Endothelial cell (in vitro differentiated cells): ENCODE measurements around the gene MRPL24. TPM values are rescaled to one million over a fixed set of nuclear protein-coding genes. Genes with fewer than 3 reads are reported as not detected.
A peak's percentile ranks its signal among the peaks of the same experiment; 100 is the strongest.

Experiments
- DNase-seq: peaks from one replicate; pipeline ENCODE4 v3.0.0; 2021; ENCODE audit warnings: low spot score
- H3K27ac Mint-ChIP-seq: one replicate; pipeline ENCODE4 v1.8.0; 2021; ENCODE audit warnings: mixed read lengths, inconsistent platforms; ENCODE audit not compliant: unreplicated experiment
- H3K27me3 Mint-ChIP-seq: one replicate; pipeline ENCODE4 v1.8.0; 2021; ENCODE audit warnings: mild to moderate bottlenecking, moderate library complexity, mixed read lengths, inconsistent platforms; ENCODE audit not compliant: unreplicated experiment
- H3K36me3 Mint-ChIP-seq: one replicate; pipeline ENCODE4 v1.8.0; 2021; ENCODE audit warnings: mild to moderate bottlenecking, low read depth, mixed read lengths, inconsistent platforms; ENCODE audit not compliant: unreplicated experiment
- H3K4me1 Mint-ChIP-seq: one replicate; pipeline ENCODE4 v1.8.0; 2021; ENCODE audit warnings: mild to moderate bottlenecking, mixed read lengths, inconsistent platforms; ENCODE audit not compliant: unreplicated experiment
- H3K4me3 Mint-ChIP-seq: one replicate; pipeline ENCODE4 v1.8.0; 2021; ENCODE audit warnings: mild to moderate bottlenecking, mixed read lengths, inconsistent platforms; ENCODE audit not compliant: unreplicated experiment
- H3K9me3 Mint-ChIP-seq: one replicate; pipeline ENCODE4 v1.8.0; 2021; ENCODE audit warnings: mixed read lengths, inconsistent platforms; ENCODE audit not compliant: unreplicated experiment
- total RNA-seq: library from RNA; stranded (reverse); fragmentation: NEBNext Ultra II Directional; extraction: Animal tissue kit (Norgen Biotek cat#: 25700); gene quantifications from one replicate; pipeline ENCODE4 v1.2.1, GENCODE V29; 2021; ENCODE audit not compliant: unreplicated experiment
- TF ChIP-seq, protein P1 (sequence below): fragments of 200-600 bp; sonication (generic); IDR thresholded peaks from one replicate; pipeline ENCODE4 v1.5.0; 2021; ENCODE audit warnings: antibody characterized with exemption; ENCODE audit not compliant: unreplicated experiment

MRPL24 gene
- total RNA-seq, 1 donor from 2014 or later: 26.7 TPM

DNA sequence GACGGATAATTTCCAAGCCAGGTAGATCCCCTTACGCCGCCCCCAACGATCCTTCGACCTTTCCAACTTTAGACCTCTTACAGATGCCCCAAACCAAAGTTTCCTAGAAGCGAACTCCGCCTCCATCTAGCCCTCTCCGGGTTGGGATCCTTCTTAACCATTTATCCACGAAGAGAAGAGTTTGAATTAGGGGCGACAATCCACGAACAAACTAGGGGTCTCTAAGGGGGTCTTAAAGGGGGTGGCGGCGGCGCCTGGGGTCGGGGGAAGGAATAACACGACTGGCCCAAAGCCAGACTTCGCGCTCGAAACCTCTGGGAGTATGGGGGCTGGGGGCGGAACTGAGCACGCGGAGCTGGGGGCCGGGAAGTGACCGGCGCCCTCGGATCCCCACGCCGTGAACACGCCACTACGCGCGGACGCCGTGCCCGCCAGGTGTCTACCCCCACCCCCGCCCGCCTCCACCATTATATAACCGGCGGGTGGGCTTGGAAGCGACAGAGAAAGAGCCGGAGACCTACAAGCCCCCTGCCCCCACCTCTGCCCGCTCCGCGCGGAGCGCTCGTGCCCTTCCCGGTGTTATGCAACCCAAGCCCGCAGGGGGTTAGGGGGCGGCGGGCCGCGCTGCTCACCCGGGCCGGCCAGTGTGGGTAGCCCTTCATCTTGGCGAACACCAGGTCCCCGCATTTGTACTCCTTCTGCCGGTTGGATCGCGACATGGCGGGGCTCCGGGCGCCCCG is 10.0 kb upstream of the MRPL24 start:
- DNase-seq: peak; percentile 61
- Mint-ChIP-seq H3K27ac (peak overlapping the region; percentile 99), H3K4me1 (peaks cover 53% of the 10 kb centered on the region), H3K27me3 (peaks cover 23% of the 10 kb centered on the region), H3K4me3 (peak overlapping the region; percentile 94), H3K9me3 (no peaks in the 10 kb centered on the region), H3K36me3 (peaks cover 10% of the 10 kb centered on the region)
- TF ChIP-seq, protein P1, sequence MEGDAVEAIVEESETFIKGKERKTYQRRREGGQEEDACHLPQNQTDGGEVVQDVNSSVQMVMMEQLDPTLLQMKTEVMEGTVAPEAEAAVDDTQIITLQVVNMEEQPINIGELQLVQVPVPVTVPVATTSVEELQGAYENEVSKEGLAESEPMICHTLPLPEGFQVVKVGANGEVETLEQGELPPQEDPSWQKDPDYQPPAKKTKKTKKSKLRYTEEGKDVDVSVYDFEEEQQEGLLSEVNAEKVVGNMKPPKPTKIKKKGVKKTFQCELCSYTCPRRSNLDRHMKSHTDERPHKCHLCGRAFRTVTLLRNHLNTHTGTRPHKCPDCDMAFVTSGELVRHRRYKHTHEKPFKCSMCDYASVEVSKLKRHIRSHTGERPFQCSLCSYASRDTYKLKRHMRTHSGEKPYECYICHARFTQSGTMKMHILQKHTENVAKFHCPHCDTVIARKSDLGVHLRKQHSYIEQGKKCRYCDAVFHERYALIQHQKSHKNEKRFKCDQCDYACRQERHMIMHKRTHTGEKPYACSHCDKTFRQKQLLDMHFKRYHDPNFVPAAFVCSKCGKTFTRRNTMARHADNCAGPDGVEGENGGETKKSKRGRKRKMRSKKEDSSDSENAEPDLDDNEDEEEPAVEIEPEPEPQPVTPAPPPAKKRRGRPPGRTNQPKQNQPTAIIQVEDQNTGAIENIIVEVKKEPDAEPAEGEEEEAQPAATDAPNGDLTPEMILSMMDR: no peak

DNA sequence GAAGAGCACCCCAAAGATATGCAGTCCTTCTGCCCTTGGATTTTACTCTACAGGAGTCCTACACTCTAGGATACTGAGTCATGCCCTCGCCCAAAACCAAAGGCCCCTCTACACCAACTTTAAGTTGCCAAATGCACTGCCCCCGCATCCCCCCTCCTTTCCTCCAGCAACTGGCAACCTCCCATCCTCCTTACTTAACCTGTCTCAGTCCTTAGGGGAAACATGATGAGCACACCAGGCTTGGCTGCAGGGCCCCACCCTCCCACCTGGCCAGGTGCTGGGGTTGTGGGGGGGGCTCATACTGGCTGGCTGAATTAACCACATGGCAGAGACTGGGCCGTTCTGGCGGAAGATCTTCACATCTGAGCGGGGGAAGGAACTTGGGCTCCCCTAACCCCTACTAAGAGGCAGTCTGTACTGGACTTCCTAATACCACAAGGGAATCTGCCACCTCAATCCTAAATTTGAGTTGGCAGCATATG is 9.3 kb upstream of the MRPL24 start:
- H3K4me1 Mint-ChIP-seq: peaks cover 59% of the 10 kb centered on the region
- peak overlapping the region; percentile 99 for H3K27ac Mint-ChIP-seq
- no peak for DNase-seq
- TF ChIP-seq, protein P1: no peak
- no peaks in the 10 kb centered on the region for H3K9me3 Mint-ChIP-seq
- peaks cover 26% of the 10 kb centered on the region for H3K27me3 Mint-ChIP-seq
- H3K36me3 Mint-ChIP-seq: peaks cover 17% of the 10 kb centered on the region
- H3K4me3 Mint-ChIP-seq: peak overlapping the region; percentile 94

DNA sequence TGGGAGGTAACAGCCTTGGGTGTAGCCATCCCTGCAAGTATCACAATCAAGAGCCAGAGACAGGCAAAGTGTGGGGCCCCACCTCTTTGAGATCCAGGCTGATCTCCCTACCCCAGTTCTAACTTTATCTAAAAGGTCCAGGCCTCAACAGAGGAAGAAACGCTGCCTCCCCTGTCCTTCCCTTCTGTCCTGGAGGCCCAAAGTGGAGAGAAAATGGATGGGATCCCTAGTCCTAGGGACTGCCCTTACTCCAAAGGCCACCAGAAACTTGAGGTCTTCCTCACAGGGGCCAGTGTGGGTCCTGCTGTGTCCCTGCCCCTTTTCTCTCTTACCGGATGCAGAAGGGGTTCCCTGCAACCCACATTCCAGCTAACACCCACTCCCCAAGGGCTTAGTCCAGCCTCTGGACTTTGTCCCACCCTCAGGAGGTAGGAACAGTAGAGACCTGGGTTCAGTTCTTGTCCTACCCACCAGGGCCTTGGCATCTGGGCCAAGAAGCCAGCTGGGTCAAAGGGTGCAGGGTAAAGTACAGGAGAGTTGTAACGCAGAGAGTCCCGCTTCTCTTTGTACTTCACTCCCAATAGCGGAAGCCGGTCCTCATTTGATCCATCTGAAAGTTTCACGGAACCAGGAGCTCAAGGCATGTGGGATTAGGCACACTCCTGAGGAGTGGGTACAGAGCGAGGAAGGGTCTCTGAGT is 8.7 kb upstream of the MRPL24 start:
- H3K9me3 Mint-ChIP-seq: no peaks in the 10 kb centered on the region
- H3K4me3 Mint-ChIP-seq: peak overlapping the region; percentile 94
- peak overlapping the region; percentile 99 for H3K27ac Mint-ChIP-seq
- H3K36me3 Mint-ChIP-seq: peaks cover 20% of the 10 kb centered on the region
- DNase-seq: no peak
- TF ChIP-seq, protein P1: no peak
- peaks cover 25% of the 10 kb centered on the region for H3K27me3 Mint-ChIP-seq
- peaks cover 56% of the 10 kb centered on the region for H3K4me1 Mint-ChIP-seq

DNA sequence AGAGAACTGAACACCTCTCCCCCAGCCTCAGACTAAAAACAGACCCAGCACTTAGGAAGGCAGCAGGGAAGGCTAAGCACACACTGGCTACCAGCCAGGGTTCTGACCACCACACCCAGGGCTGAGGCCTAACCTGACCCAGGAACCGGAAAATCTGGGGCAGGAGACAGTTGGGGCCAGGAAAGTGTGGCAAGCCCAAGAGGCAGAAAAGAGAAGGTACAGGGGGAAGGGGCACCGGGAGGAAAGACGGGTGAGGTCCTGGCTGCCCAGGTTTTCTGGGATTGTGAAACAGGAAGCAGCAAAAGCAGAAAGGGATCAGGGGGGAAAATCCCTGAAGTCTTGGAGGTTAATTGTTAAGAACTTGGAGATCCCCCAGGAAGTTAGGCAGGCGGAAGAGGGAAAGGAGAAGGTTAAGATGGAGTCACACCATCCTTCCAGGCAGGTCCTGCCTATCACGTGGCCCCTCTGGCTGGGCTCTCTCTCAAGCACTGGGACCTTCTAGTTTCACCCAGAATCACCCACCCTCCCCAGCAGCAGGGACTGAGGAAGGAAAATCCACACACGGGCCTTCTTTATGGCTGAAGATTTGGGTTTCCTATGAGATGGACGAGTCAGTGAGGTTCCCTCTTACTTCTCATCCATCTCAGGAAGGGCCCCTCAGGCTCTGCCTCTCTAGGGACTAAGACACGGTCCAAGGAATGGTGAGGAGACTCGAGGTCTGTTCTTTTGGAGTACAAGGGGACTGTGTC is 8.0 kb upstream of the MRPL24 start:
- TF ChIP-seq, protein P1: no peak
- peaks cover 20% of the 10 kb centered on the region for H3K36me3 Mint-ChIP-seq
- H3K9me3 Mint-ChIP-seq: no peaks in the 10 kb centered on the region
- H3K4me1 Mint-ChIP-seq: peaks cover 56% of the 10 kb centered on the region
- H3K27ac Mint-ChIP-seq: peak overlapping the region; percentile 99
- DNase-seq: no peak
- H3K27me3 Mint-ChIP-seq: peaks cover 26% of the 10 kb centered on the region
- H3K4me3 Mint-ChIP-seq: peak overlapping the region; percentile 94
